ENCODE data around the gene CLMP.

CLMP gene

GRCh38 chr11:123219066-123219690, 24.1 kb upstream of the CLMP start:
- ChIA-PET POLR2A (no interaction called here), CTCF (interaction anchor here (1.4 kb wide), 1 partner anchor 16 kb away, joined by 5 read pairs; no protein-coding TSS in a partner anchor)
- Histone ChIP-seq H3K9me3 (ENCODE audit: control insufficient read depth, insufficient read depth, low read depth, low read length) (no peaks in the 10 kb centered on the region), H3K36me3 (ENCODE audit: control insufficient read depth in 2 of 2, insufficient read depth in 1 of 2, low read length in 2 of 2) (no peaks in the 10 kb centered on the region), H3K4me1 (ENCODE audit: control insufficient read depth, insufficient read depth, low read length) (no peaks in the 10 kb centered on the region; the same call in 1 of the 2 replicates), H3K4me3 (ENCODE audit: low read depth, low read length) (no peak overlapping the region), H3K27ac (ENCODE audit: extremely low read depth, low read depth, low read length) (no peak overlapping the region)
- no peak for TF ChIP-seq ZNF423 (tag by site-specific recombination; IDR thresholded peaks at IDR 0.05)
- TF ChIP-seq ZNF10 (tag by site-specific recombination; IDR thresholded peaks at IDR 0.05): no peak
- no peak for TF ChIP-seq ZNF404 (tag by site-specific recombination; IDR thresholded peaks at IDR 0.05)
- no peak for TF ChIP-seq KLF10 (tag by site-specific recombination; IDR thresholded peaks at IDR 0.05)

- H3K36me3 ChIP-seq (ENCODE audit: control insufficient read depth in 2 of 2, insufficient read depth in 1 of 2, low read length in 2 of 2): no peaks in the 10 kb centered on the region
- H3K9me3 ChIP-seq (ENCODE audit: control insufficient read depth, insufficient read depth, low read depth, low read length): no peaks in the 10 kb centered on the region
- no peak overlapping the region for H3K27ac ChIP-seq (ENCODE audit: extremely low read depth, low read depth, low read length)
- CTCF ChIA-PET: interaction anchor here (1.0 kb wide), 1 partner anchor 27 kb away, joined by 3 read pairs; no protein-coding TSS in a partner anchor
- H3K4me1 ChIP-seq (ENCODE audit: control insufficient read depth, insufficient read depth, low read length): peaks cover 4% of the 10 kb centered on the region
- POLR2A ChIA-PET: no interaction called here
- no peak overlapping the region for H3K4me3 ChIP-seq (ENCODE audit: low read depth, low read length)
- TF ChIP-seq ZNF623 (tag by site-specific recombination; IDR thresholded peaks at IDR 0.05): no peak
- no peak for TF ChIP-seq ZNF341 (tag by site-specific recombination; IDR thresholded peaks at IDR 0.05; ENCODE audit: low read depth)
- no peak for TF ChIP-seq GLIS1 (tag by site-specific recombination; IDR thresholded peaks at IDR 0.05)
- TF ChIP-seq ZNF335 (tag by site-specific recombination; conservative IDR thresholded peaks at IDR 0.05): 0 out of 2 replicates have a peak, but pooled peaks have one; percentile 2
- no peak for TF ChIP-seq ZNF112 (tag by site-specific recombination; IDR thresholded peaks at IDR 0.05)
- no peak for TF ChIP-seq KLF7 (tag by site-specific recombination; IDR thresholded peaks at IDR 0.05; ENCODE audit: borderline replicate concordance)
- TF ChIP-seq ZNF624 (tag by site-specific recombination; IDR thresholded peaks at IDR 0.05): no peak
Measured at GRCh38 chr11:123218451-123218850, 23.4 kb upstream of the CLMP start.

GRCh38 chr11:123217897-123218296, 22.8 kb upstream of the CLMP start:
- no peak overlapping the region for H3K4me3 ChIP-seq (ENCODE audit: low read depth, low read length)
- peaks cover 4% of the 10 kb centered on the region for H3K4me1 ChIP-seq (ENCODE audit: control insufficient read depth, insufficient read depth, low read length)
- H3K9me3 ChIP-seq (ENCODE audit: control insufficient read depth, insufficient read depth, low read depth, low read length): no peaks in the 10 kb centered on the region
- H3K27ac ChIP-seq (ENCODE audit: extremely low read depth, low read depth, low read length): no peak overlapping the region
- TF ChIP-seq ZNF24 (tag by site-specific recombination; IDR thresholded peaks at IDR 0.05) (no peak), PRDM6 (tag by site-specific recombination; IDR thresholded peaks at IDR 0.05) (peak; percentile 46), ZNF266 (tag by site-specific recombination; IDR thresholded peaks at IDR 0.05; ENCODE audit: low read depth) (no peak), ZNF248 (tag by site-specific recombination; IDR thresholded peaks at IDR 0.05) (no peak), ZNF558 (tag by site-specific recombination; IDR thresholded peaks at IDR 0.05) (no peak), ZBTB21 (tag by site-specific recombination; IDR thresholded peaks at IDR 0.05) (no peak), ZNF747 (tag by site-specific recombination; IDR thresholded peaks at IDR 0.05) (no peak), PBX3 (CRISPR knock-in tag; IDR thresholded peaks at IDR 0.05) (no peak), ATF2 (tag by site-specific recombination; IDR thresholded peaks at IDR 0.05; ENCODE audit: low read depth) (no peak), ZNF585B (tag by site-specific recombination; IDR thresholded peaks at IDR 0.05) (no peak), ZNF221 (tag by site-specific recombination; IDR thresholded peaks at IDR 0.05; ENCODE audit: borderline replicate concordance) (no peak), SALL2 (tag by site-specific recombination; IDR thresholded peaks at IDR 0.05; ENCODE audit: borderline replicate concordance) (no peak), ZNF335 (tag by site-specific recombination; conservative IDR thresholded peaks at IDR 0.05) (0 out of 2 replicates have a peak, but pooled peaks have one; percentile 20)
- POLR2A ChIA-PET: no interaction called here
- no peaks in the 10 kb centered on the region for H3K36me3 ChIP-seq (ENCODE audit: control insufficient read depth in 2 of 2, insufficient read depth in 1 of 2, low read length in 2 of 2)
- CTCF ChIA-PET: interaction anchor here (0.6 to 1.0 kb wide), 2 partner anchors 28 to 115 kb away, joined by 3 to 5 read pairs; no protein-coding TSS in a partner anchor
